ENCODE results near the gene BOD1. TPM values are rescaled to one million over a fixed set of nuclear protein-coding genes. Genes with fewer than 3 reads are reported as not detected.

BOD1 gene
- total and polyA plus RNA-seq, 2 donors (not counting 3 experiments of a cell fraction or from before 2014, with no cell fraction given) = 57.6 to 62.4 TPM

DNA sequence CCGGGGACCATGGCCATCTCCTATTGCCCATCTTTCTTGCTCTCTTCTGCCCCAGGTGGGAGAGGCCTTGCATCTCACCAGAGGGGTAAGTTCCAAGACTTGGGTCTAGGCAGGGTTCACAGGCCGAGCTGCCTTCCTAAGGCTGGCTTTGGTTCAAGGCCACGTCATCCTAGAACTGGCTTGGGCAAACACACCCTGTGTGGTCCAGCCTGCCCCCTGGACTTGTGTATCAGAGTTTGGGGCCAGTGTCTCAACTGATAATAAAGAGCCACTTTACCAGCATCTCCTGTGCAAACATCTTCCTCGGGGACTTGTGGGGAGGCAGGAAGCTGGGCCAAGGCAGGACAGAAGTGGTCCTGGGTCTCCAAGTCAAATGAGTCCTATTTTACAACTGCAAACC lies 17.8 kb downstream of the BOD1 start:
- dilution Hi-C loops (cut with MboI; ENCODE audit: extremely low pct_ligation_motif_present, low sequenced_read_pairs) = no loop called here
- Histone ChIP-seq H3K4me2 (ENCODE audit: insufficient read depth, low read length) (no peak overlapping the region), H3K9me3 (replicated peaks; ENCODE audit: control insufficient read depth, insufficient read depth, low read length) (no peaks in the 10 kb centered on the region), H3K79me2 (ENCODE audit: control insufficient read depth, insufficient read depth, low read length) (no peaks in the 10 kb centered on the region), H3K4me3 (replicated peaks in 1 of 3; ENCODE audit: insufficient read depth in 1 of 3, low read depth in 1 of 3, low read length in 3 of 3) (no peak overlapping the region), H3K27me3 (ENCODE audit: control insufficient read depth in 2 of 2, insufficient read depth in 2 of 2, low read length in 2 of 2) (no peaks in the 10 kb centered on the region), H4K20me1 (replicated peaks; ENCODE audit: control insufficient read depth, extremely low read depth, insufficient read depth, low read length) (no peaks in the 10 kb centered on the region), H3K9ac (replicated peaks; ENCODE audit: extremely low read depth, insufficient read depth, low read length) (no peak overlapping the region), H3K4me1 (ENCODE audit: control insufficient read depth, extremely low read depth, insufficient read depth, low read length) (no peaks in the 10 kb centered on the region), H2AFZ (ENCODE audit: low read depth, low read length) (no peak overlapping the region), H3K36me3 (ENCODE audit: control insufficient read depth in 2 of 2, extremely low read depth in 1 of 2, insufficient read depth in 2 of 2, low read length in 2 of 2) (no peaks in the 10 kb centered on the region), H3K27ac (ENCODE audit: insufficient read depth, low read depth, low read length) (no peak overlapping the region), H3K9me1 (replicated peaks; ENCODE audit: control insufficient read depth, extremely low read depth, insufficient read depth, low read length) (no peaks in the 10 kb centered on the region)
- FAIRE-seq (no peak), DNase-seq (ENCODE audit: low read depth, low spot score) (no peak)
- CTCF ChIA-PET = interaction anchor here (1.0 to 2.4 kb wide), 3 partner anchors 17 to 26 kb away, joined by 4 to 7 read pairs (median 6); partner anchors contain the start of gene BOD1
- TF ChIP-seq, protein P1, sequence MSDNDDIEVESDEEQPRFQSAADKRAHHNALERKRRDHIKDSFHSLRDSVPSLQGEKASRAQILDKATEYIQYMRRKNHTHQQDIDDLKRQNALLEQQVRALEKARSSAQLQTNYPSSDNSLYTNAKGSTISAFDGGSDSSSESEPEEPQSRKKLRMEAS (IDR thresholded peaks at IDR 0.05; ENCODE audit: insufficient read depth, insufficient read length) = no peak
- TF ChIP-seq, protein P2, sequence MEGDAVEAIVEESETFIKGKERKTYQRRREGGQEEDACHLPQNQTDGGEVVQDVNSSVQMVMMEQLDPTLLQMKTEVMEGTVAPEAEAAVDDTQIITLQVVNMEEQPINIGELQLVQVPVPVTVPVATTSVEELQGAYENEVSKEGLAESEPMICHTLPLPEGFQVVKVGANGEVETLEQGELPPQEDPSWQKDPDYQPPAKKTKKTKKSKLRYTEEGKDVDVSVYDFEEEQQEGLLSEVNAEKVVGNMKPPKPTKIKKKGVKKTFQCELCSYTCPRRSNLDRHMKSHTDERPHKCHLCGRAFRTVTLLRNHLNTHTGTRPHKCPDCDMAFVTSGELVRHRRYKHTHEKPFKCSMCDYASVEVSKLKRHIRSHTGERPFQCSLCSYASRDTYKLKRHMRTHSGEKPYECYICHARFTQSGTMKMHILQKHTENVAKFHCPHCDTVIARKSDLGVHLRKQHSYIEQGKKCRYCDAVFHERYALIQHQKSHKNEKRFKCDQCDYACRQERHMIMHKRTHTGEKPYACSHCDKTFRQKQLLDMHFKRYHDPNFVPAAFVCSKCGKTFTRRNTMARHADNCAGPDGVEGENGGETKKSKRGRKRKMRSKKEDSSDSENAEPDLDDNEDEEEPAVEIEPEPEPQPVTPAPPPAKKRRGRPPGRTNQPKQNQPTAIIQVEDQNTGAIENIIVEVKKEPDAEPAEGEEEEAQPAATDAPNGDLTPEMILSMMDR (IDR thresholded peaks at IDR 0.05; ENCODE audit: extremely low read depth in 1 of 2, insufficient read depth in 1 of 2, low read depth in 1 of 2, low read length in 2 of 2) = no peak
- TF ChIP-seq EZH2 (IDR thresholded peaks at IDR 0.05; ENCODE audit: borderline replicate concordance, low read depth, low read length, severe bottlenecking) (no peak), GATA2 (IDR thresholded peaks at IDR 0.05; ENCODE audit: insufficient read depth, insufficient read length, low read depth, low read length) (no peak), MYC (IDR thresholded peaks at IDR 0.05; ENCODE audit: low read depth, low read length) (no peak), POLR2AphosphoS5 (IDR thresholded peaks at IDR 0.05; ENCODE audit: insufficient read depth, low read depth, low read length) (no peak), FOS (IDR thresholded peaks at IDR 0.05; ENCODE audit: borderline replicate concordance, insufficient read depth, low read length) (no peak), JUN (IDR thresholded peaks at IDR 0.05; ENCODE audit: borderline replicate concordance, insufficient read depth, insufficient read length, low read depth) (no peak), POLR2A (IDR thresholded peaks at IDR 0.05; ENCODE audit: low read depth, low read length) (no peak)
- intact Hi-C loops (cut with micrococcal nuclease) = no loop called here
- POLR2A ChIA-PET = no interaction called here
- no TSS peak for BruUV-seq (replicated peaks)

Data from endothelial cell of umbilical vein (primary cell).